GM13977 (cell line): ENCODE data around the gene TMEM106C.
"Not testable (repeated sequence)": the region's sequence is repeated elsewhere in the genome, so short reads cannot be mapped to it uniquely, and the experiment has no call there.

Experiments
- DNase-seq: peaks from one replicate; pipeline ENCODE4 v3.0.0; 2012; ENCODE audit warnings: low spot score
- in situ Hi-C: fragments of 300-500 bp; cut with MboI; formaldehyde crosslinking; loops from one replicate; pipeline ENCODE4 v1.12.0; 2022; ENCODE audit warnings: low sequenced_read_pairs, low pct_unique_long_range_greater_than_20kb, mixed read lengths, inconsistent platforms; ENCODE audit not compliant: unreplicated experiment
- TF ChIP-seq, protein P1 (sequence below): IDR thresholded peaks from 2 replicates; pipeline ENCODE4 v1.5.1; 2012; ENCODE audit warnings: mild to moderate bottlenecking, control low read depth; ENCODE audit not compliant: insufficient read depth; ENCODE audit errors: extremely low read depth, missing control alignments

Gene TMEM106C

DNA sequence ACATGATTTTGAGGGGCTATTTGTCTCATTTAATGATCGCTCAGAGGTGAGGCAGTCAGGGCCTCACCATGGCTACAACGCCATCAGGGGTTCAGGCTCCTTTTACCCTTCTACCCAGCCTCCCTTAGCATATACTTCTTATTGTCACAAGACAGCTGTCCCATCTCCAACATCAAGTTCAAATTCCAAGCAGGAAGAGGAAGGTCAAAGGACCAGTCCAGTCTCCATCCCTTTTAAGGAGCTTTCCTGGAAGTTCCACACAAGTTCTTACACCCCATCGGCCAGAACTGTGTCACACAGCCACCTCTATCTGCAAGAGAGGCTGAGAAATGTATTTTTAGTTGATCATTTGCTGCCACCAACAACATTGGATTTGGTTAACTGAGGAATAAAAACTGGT, 8.3 kb upstream of the TMEM106C start:
- DNase-seq = no peak
- in situ Hi-C loops = no loop called here
- TF ChIP-seq, protein P1, sequence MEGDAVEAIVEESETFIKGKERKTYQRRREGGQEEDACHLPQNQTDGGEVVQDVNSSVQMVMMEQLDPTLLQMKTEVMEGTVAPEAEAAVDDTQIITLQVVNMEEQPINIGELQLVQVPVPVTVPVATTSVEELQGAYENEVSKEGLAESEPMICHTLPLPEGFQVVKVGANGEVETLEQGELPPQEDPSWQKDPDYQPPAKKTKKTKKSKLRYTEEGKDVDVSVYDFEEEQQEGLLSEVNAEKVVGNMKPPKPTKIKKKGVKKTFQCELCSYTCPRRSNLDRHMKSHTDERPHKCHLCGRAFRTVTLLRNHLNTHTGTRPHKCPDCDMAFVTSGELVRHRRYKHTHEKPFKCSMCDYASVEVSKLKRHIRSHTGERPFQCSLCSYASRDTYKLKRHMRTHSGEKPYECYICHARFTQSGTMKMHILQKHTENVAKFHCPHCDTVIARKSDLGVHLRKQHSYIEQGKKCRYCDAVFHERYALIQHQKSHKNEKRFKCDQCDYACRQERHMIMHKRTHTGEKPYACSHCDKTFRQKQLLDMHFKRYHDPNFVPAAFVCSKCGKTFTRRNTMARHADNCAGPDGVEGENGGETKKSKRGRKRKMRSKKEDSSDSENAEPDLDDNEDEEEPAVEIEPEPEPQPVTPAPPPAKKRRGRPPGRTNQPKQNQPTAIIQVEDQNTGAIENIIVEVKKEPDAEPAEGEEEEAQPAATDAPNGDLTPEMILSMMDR = no peak

DNA sequence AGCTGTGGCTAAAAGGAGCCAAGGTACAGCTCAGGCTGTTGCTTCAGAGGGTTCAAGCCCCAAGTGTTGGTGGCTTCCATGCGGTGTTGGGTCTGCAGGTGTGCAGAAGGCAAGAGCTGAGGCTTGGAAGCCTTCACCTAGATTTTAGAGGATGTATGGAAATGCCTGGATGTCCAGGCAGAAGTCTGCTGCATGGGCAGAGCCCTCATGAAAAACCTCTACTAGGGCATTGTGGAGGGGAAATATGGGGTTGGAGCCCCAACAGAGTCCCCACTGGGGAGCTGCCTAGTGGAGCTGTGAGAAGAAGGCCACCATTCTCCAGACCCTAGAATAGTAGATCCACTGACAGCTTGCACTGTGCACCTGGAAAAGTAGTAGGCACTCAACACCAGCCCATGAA, 5.7 kb upstream of the TMEM106C start:
- DNase-seq, in situ Hi-C loops: not testable (repeated sequence)

DNA sequence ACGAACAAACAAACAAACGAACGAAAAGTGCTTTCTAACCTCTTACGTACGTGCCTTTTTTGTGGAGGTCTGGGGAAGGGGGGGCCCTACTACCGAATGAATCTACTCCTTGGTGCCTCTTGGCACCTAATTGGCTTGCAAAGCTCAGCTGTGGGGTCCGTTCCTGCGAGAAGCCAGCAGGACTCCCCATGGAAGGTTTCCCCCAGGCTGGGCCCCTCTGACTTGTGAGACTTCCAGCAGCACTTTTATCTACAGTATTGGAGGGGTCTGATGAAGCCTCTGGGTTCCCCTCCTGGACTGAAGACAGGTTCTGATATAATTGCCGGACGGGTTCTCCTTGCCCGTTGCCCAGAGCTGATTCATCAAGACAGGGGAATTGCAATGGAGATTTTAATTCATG, 1.2 kb upstream of the TMEM106C start:
- in situ Hi-C loops = no loop called here
- TF ChIP-seq, protein P1 = no peak
- no peak for DNase-seq

DNA sequence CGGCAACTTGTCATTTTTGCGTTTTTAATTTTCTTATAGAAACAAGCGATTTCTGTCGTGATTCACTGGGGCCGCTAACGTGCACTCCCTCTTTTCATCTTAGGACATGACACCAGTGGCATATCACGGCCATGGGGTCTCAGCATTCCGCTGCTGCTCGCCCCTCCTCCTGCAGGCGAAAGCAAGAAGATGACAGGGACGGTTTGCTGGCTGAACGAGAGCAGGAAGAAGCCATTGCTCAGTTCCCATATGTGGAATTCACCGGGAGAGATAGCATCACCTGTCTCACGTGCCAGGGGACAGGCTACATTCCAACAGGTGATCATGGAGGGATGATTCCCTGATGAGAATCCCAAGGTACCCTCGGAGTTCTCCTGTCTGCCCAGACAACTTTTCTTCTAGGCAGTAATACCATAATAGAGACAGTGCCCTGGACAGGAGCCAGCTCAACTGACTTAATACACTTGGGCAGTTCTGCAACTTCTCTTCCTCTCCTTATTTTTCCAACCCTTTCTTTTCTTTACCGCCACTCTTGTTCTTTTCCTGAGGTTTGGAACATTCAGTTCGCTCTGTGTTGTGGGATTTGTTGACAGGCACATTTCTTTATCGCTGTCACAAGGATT, 821 bp downstream of the TMEM106C start:
- in situ Hi-C loops = no loop called here
- no peak for DNase-seq
- TF ChIP-seq, protein P1 = no peak

DNA sequence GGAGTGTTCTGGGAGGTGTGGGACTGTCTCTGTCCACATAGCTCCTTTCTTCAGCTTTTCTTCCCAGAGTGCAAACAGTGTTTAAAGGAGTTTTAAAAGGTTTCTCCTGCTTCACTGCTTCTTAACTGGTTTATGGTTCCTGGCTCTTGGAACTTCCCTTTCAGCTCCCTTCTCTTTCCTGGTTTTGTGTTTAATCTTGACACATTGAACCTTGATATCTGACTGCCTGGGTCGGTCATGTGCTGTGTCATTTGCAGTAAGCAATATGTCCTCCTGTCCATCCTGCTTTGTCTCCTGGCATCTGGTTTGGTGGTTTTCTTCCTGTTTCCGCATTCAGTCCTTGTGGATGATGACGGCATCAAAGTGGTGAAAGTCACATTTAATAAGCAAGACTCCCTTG, 2.2 kb downstream of the TMEM106C start:
- TF ChIP-seq, protein P1 = no peak
- in situ Hi-C loops = no loop called here
- DNase-seq = no peak

DNA sequence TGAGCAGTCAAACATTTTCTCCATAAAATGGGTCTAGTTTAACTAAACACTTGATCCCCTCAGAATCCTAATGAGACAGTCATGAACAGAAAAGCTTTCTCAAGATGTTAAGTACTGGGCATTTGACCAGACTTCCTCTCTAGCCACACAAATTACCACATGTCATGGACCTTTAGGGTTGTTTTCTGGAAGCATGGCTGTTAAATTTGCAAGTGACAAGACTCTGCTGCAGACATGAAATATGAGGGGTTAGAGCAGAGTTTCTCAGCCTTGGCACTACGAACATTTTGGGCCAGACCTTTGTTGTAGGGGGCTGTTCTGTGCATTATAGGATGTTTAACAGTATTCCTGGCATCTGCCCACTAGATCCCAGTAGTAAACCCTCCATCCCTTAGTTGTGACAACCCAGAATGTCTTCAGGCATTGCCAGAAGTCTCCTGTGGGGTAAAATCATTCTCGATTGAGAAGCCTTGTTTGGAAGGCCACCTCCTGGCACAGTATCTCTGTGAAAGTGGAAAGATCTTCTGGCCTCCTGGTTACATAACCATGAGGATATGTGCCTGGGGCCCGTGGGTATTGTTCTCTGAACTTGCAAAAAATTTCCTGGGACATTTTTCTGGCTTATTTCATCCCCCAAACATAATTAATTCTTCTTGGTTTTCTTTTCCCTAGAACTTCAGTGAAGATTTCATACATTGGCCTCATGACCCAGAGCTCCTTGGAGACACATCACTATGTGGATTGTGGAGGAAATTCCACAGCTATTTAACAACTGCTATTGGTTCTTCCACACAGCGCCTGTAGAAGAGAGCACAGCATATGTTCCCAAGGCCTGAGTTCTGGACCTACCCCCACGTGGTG, 4.3 kb downstream of the TMEM106C start:
- TF ChIP-seq, protein P1 = no peak
- in situ Hi-C loops = no loop called here

DNA sequence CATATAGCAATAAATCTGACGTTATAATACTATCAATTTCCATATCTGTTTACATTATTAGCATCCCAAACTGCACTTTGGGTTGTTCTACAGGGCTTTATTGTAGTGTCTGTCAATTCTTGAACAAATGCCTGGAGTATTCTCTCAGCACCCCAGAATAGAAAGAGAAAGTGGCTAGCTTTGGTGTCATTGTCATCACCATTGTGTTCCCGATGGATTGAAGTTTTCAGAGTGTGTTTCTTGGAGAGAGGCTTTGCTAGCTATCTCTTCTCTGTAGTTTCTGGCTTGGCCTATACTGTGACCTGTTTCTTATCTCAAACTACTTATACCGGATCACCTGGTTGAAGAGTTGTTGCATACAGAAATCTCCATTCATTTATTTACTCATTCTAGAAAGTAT, 6.4 kb downstream of the TMEM106C start:
- no peak for DNase-seq
- TF ChIP-seq, protein P1 = no peak
- in situ Hi-C loops = no loop called here

More for the DNA sequence above, 4.3 kb downstream of the TMEM106C start:
- DNase-seq = no peak
